Superior temporal gyrus (tissue), 1 donor: ENCODE results near the gene PSTPIP1.

ENCODE experiments used
- DNase-seq: peaks from one replicate; pipeline ENCODE4 v3.0.0-alpha.2; 2016; ENCODE audit errors: extremely low spot score

PSTPIP1 gene

DNA sequence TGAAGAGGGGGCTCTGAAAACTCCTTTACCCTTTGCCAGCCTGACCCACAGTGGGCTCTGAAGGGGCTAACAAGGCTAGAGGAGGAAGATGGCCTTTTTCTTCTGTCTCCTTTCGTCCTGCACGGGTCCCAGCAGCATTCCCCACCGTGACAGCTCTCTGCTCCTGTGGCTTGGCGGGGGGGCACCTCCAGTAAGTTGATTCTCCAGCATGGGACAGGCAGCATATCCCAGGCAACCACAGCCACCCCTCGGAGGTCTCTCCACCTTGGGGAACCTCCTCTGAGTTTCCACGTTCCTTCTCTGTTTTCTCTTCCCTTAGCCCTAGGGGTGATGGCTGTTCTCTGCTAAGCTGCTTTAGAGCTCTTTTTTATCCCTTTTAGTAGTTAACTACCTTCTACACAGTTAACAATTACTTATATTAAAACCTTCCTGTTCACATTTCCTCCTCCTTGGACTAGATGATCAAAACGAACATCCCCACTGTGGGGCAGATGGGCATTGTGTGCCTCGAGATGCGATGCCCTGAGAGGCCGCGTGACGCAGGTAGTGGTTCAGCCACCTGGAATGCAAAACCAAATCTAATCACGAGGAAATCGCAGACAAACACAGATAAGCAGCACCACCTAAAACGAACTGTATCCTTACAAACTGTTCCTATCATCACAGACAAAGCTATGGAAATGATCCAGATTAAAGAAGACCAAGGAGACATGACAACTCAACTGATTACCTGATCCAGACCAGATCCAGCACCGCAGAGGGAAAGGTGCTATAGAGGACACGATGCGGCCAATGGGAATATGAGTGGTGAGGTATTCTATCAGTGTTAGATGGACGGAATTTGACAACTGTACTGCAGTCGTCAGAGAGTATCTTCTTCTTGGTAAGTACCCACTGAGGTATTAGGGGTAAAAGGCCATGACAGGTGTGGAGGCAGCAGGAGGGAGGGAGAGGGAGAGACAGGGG, 48.3 kb downstream of the PSTPIP1 start:
- no peak for DNase-seq

- DNase-seq: no peak
Observed at GRCh38 chr15:77044228-77045042, 49.5 kb downstream of the PSTPIP1 start.

DNA sequence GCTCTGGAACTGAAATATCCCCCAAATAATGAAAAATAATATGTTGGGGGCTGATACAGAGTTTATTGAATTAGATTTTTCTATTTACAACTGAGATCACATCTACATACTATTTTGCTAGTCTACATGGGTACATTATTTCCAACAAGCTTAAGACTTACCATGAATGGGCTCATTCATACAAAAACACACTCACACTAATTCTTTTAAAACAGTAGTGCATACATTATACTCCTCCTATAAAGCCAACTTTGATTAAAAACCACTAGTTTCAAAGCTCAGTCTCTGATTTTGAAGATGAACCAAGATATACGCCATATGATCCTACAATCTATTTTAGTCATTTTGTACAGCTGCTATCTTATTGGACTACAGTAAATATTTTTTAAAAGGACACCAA, 51.1 kb downstream of the PSTPIP1 start:
- no peak for DNase-seq

- no peak for DNase-seq
Observed at GRCh38 chr15:77046704-77047412, 51.9 kb downstream of the PSTPIP1 start.

- DNase-seq: no peak
Observed at GRCh38 chr15:77048135-77048876, 53.4 kb downstream of the PSTPIP1 start.

GRCh38 chr15:77052556-77052955, 57.6 kb downstream of the PSTPIP1 start:
- no peak for DNase-seq

DNA sequence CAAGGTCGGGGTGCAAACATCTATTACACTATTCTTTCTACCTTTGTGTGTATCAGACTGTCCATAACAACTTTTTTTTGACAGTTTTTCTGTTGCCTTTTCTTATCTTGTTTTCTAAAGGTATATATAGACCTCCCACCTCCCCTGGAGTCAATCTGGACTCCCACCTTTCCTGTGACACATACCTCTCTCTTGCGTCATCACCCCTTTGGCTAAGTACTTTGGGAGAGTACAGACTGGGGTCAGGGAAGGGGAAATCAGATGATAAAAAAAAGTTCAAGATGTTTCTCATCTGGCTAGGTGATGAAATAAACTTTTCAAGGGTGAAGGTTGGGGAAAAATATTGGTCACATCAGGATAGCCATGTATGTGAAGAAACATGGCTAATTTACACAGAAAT, 58.8 kb downstream of the PSTPIP1 start:
- DNase-seq: no peak

- DNase-seq: no peak
Observed at GRCh38 chr15:77057072-77057471, 62.1 kb downstream of the PSTPIP1 start.

GRCh38 chr15:77057685-77058084, 62.8 kb downstream of the PSTPIP1 start:
- DNase-seq: no peak

DNA sequence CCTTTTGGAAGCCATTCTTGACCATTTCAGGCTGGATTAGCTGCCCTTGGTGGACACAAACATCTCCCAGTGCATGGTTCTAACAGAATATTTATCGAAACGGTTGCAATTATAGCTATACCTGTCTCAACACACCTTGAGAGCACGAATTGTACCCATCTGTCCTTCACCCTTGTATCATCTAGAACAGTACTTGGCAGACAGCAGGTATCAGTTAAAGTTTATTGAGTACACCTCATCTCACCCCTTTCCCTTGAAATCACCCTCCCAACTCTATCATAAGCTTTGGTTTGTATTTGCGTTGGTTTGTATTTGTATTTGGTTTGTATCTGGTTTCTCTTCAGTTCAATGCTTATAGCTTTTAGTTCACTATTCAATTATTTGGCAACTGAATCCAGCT, 63.5 kb downstream of the PSTPIP1 start:
- DNase-seq: no peak

DNA sequence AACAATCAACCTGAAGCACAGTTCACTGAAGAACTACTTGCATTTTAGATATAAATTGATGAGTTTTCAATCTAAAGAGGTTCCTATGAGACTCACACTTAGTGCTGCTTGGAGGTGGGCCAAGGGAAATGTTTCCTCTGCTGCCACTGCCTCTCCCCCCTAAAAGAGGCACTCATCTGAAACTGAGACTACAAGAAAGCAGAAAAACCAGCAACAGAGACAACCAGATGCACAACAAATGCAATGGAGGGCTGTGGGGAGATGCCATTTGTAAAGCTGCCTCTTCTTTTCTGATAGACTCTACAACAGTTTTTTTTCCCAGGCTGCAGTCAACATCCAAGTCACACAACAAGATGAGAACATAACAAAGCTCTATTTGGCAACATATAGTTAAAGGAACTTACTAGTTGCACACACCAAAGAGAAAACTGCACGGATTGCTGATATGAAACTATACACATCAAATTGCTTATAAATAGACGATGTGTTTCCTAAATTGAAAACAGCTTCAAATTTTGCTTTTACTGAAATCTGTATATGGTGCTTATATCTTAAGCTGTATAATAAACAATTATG, 64.9 kb downstream of the PSTPIP1 start:
- peak; percentile 50 for DNase-seq

DNA sequence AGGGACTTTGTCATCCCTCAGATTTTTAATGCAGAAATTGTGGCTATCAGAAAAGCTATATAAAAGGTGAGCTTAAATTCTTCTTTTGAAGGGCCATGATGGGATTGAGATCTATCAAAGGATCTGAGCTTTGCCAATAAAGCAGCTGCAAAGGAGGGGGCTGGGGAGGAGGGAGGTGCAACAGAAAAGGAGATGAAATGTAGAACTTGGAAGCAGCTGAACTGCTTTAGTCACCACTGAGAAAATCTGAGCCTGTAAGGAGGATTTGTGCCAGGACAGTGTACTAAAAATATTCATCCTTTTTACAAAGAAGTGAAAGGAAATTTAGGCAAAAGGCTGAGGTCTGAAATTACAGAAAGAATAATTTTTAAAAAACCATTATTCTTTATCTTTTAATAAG, 65.6 kb downstream of the PSTPIP1 start:
- DNase-seq: peak; percentile 76

- DNase-seq: no peak
Observed at GRCh38 chr15:77063249-77063648, 68.3 kb downstream of the PSTPIP1 start.

GRCh38 chr15:77064063-77064462, 69.1 kb downstream of the PSTPIP1 start:
- DNase-seq: no peak

DNA sequence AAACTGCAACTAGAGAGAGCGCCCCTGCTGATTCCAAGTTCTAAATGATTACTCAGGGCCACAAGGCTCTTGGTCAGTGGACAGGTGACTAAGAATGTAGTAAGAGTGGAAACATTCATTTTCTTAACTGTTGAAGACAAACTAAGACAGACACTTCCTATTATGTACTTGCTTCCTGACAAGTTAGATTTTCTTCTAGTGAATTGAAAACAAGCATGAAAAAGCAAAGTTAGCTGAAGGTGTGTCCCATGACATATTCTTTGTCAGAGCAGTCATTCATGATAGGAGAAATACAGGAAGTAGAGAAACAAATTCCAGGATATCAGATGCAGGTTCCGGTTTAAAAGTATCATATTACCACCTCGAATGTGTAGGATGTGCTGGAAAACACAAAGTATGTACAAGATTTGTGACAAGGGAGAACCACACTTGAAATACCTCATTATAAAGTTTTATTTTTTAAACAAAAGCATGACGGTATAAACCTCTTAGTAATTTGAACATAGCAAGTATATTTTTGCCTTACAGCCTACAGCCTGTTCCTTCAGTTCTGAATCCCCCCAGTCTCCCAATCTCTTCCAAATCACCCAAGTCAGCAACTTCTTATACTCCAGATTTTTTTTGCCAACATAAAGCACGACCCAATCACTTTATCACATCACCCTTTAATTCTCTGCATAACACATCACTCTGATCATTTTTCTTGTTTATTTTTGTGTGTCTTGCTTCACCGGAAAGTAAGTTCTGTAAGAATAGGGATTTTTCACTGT, 69.8 kb downstream of the PSTPIP1 start:
- DNase-seq: no peak

DNA sequence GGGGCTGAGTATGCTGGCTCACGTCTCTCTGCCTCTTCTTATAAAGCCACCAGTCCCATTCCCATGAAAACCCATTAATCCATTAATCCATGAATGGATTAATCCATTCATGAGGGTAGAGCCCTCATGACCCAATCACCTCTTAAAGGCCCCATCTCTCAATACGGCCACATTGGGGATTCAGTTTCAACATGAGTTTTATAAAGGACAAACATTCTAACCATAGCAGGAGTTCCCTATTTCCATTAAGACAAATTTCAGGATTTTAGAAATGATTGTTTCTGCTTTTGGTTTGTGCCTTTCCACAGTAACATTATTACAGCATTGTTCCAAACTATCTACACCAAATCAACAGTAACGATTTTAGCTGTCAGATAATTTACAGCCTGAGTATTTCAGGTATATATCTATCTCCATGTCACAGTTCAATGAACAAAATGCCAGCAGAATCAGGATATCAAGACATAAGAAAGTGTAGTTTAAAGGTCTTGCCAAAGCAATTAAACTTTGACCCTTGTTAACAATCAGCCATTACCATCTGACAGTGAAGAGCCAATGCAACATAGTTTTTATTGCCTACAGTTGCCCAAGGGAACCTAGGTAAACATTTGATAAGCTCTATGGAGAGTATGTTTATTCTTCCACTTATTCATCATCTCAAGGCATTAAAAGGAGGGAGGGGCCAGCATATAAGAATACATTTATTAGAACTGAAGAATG, 72.2 kb downstream of the PSTPIP1 start:
- no peak for DNase-seq

- no peak for DNase-seq
Observed at GRCh38 chr15:77067691-77068367, 72.9 kb downstream of the PSTPIP1 start.

DNA sequence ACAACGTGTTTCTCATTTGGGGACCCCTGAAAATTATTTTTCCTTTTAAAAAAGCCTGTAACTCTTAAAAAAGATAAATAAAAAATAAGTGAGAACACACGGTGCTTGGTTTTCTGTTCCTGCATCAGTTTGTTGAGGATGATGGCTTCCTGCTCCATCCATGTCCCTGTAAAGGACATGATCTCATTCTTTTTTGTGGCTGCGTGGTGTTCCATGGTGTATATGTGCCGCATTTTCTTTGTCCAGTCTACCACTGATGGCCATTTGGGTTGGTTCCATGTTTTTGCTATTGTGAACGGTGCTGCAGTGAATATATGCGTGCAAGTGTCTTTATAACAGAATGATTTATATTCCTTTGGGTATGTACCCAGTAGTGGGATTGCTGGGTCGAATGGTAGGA, 73.7 kb downstream of the PSTPIP1 start:
- DNase-seq: no peak

DNA sequence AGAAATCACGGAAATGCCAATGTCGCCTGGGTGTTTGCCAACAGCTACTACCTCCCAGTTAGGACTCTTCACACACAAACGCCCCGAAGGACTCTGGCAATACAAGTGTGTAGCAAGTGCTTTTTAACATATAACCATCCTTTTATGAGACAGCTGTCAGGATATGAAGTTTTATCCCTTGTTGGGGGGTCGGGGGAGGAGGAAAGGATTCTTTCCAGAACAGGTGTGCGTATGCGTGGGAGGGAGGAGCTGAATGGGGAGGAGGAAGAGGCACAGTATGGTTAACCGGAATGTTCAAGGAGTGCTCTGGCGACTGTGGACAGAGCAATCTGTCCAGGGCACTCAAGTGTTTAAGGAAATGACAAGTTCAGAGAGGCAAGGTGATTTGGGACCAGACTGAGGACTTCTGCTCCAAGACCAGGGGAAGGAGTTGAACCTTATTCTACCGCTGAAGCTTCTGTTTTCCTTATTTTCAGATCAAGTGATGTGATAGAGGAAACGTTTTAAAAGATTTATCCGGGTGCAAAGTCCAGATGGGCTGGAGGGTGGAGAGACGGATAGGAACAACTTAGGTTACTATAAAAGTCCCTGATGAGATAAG, 74.7 kb downstream of the PSTPIP1 start:
- no peak for DNase-seq
